K562 (cell line): ENCODE measurements around the gene PTTG1IP. TPM values are rescaled to one million over a fixed set of nuclear protein-coding genes. Genes with fewer than 3 reads are reported as not detected.

ENCODE experiments used
- ATAC-seq: fragments of 200-7000 bp; cut with Tn5 transposase; 3 replicates; pipeline ENCODE4 v1.9.1; 2020; ENCODE audit warnings: moderate library complexity
- BruUV-seq: library from RNA; stranded (reverse); fragments of 400-500 nt; replicated peaks from 2 replicates; lab custom pipeline; 2021; lab: Mats Ljungman, UMichigan
- CTCF ChIA-PET: fragments of 300-600 bp; formaldehyde crosslinking; extraction: SDS; loops from one replicate; lab custom pipeline; 2021; ENCODE audit warnings: low intra/inter-chr PET ratio; lab: Yijun Ruan, JAX
- POLR2A ChIA-PET: fragments of 300-600, 350-650 bp; sonication (Branson Sonifier 250); formaldehyde crosslinking; extraction: SDS; loops from one replicate; lab custom pipeline; 2021; ENCODE audit warnings: antibody characterized with exemption, inconsistent platforms; lab: Yijun Ruan, JAX
- DNase-seq, 4 experiments: peaks; one replicate each; pipeline versions ENCODE4 v3.0.0 to v3.0.0-alpha.2; 2011 to 2018; ENCODE audit warnings: low spot score in 3 of 4, mixed read lengths in 3 of 4; ENCODE audit errors: extremely low read depth in 1 of 4
- FAIRE-seq: peaks from 2 replicates; lab custom pipeline; 2011; peaks lifted over from hg19 to GRCh38; lab: Jason Lieb, UNC
- H2AFZ ChIP-seq: 2 replicates; pipeline ENCODE4 v1.6.0; 2011; ENCODE audit warnings: low read depth, low read length, control low read depth, inconsistent platforms
- H3K27ac ChIP-seq: fragments of 200-600 bp; 3 replicates; pipeline ENCODE4 v1.8.0; 2011; ENCODE audit warnings: low read depth, mild to moderate bottlenecking, control low read depth, inconsistent platforms, low read length, moderate library complexity, mixed read lengths; ENCODE audit errors: extremely low read depth
- H3K27me3 ChIP-seq, 2 experiments: fragments of 300-600 bp in 1 of 2; 2 replicates in 1 of 2; 3 replicates in 1 of 2; pipeline versions ENCODE4 v1.6.0 to v1.8.0; 2011; ENCODE audit warnings: inconsistent platforms in 2 of 2, low read length in 2 of 2, mild to moderate bottlenecking in 1 of 2, mixed read lengths in 1 of 2, moderate library complexity in 1 of 2; ENCODE audit not compliant: control insufficient read depth in 2 of 2, insufficient read depth in 2 of 2
- H3K36me3 ChIP-seq: fragments of 300-600 bp; 3 replicates; pipeline ENCODE4 v1.8.0; 2011; ENCODE audit warnings: mild to moderate bottlenecking, low read length, inconsistent platforms; ENCODE audit not compliant: control insufficient read depth, insufficient read depth
- H3K4me1 ChIP-seq, 2 experiments: fragments of 200-600 bp in 1 of 2; replicated peaks in 1 of 2; 2 replicates in 1 of 2; 3 replicates in 1 of 2; pipeline versions ENCODE4 v1.5.1 to v1.8.0; 2011; ENCODE audit warnings: inconsistent platforms in 2 of 2, low read length in 2 of 2, mild to moderate bottlenecking in 1 of 2, mixed read lengths in 1 of 2, moderate library complexity in 1 of 2; ENCODE audit not compliant: control insufficient read depth in 2 of 2, insufficient read depth in 2 of 2
- H3K4me2 ChIP-seq: 2 replicates; pipeline ENCODE4 v1.6.1; 2011; ENCODE audit warnings: low read length, control low read depth, inconsistent platforms, mixed read lengths; ENCODE audit not compliant: insufficient read depth
- H3K4me3 ChIP-seq: fragments of 200-600 bp; sonication (generic), shearing (Covaris generic); 2 replicates; pipeline ENCODE4 v1.5.1; 2016; ENCODE audit warnings: control low read depth, inconsistent platforms
- H3K79me2 ChIP-seq: fragments of 200-600 bp; 3 replicates; pipeline ENCODE4 v1.8.0; 2011; ENCODE audit warnings: low read length, inconsistent platforms; ENCODE audit not compliant: control insufficient read depth, insufficient read depth
- H3K9ac ChIP-seq, 2 experiments: 2 replicates each; pipeline versions ENCODE4 v1.6.0 to v1.6.1; 2011; ENCODE audit warnings: low read depth in 2 of 2, low read length in 2 of 2, control low read depth in 1 of 2, inconsistent platforms in 1 of 2, mild to moderate bottlenecking in 1 of 2, mixed read lengths in 1 of 2; ENCODE audit not compliant: insufficient read depth in 1 of 2
- H3K9me1 ChIP-seq: one replicate; pipeline ENCODE4 v1.6.0; 2011; ENCODE audit warnings: inconsistent platforms, mild to moderate bottlenecking, low read length, moderate library complexity; ENCODE audit not compliant: control insufficient read depth, insufficient read depth
- H3K9me3 ChIP-seq: replicated peaks from 2 replicates; pipeline ENCODE4 v1.5.1; 2011; ENCODE audit warnings: low read depth, low read length, inconsistent platforms; ENCODE audit not compliant: control insufficient read depth, insufficient read depth
- H4K20me1 ChIP-seq: replicated peaks from 2 replicates; pipeline ENCODE4 v1.6.1; 2011; ENCODE audit warnings: low read length, inconsistent platforms, mixed read lengths; ENCODE audit not compliant: control insufficient read depth, insufficient read depth
- KLF10 ChIP-seq: fragments of 250-450 bp; sonication (Bioruptor Pico); IDR thresholded peaks from 2 replicates; pipeline ENCODE4 v1.6.1; 2021; ENCODE audit warnings: matching md5 sums
- LEF1 ChIP-seq: fragments of 450-650 bp; IDR thresholded peaks from 2 replicates; pipeline ENCODE4 v1.6.1; 2016; ENCODE audit warnings: mild to moderate bottlenecking
- PCBP1 ChIP-seq: fragments of 200-400 bp; formaldehyde crosslinking; IDR thresholded peaks from 2 replicates; pipeline ENCODE4 v1.6.1; 2018; ENCODE audit warnings: mild to moderate bottlenecking, low read depth, low read length; ENCODE audit not compliant: poor library complexity, severe bottlenecking
- POLR2G ChIP-seq: fragments of 200-400 bp; formaldehyde crosslinking; IDR thresholded peaks from 2 replicates; pipeline ENCODE4 v1.6.1; 2017; ENCODE audit warnings: low read depth, mild to moderate bottlenecking, antibody characterized with exemption, low read length, moderate library complexity
- RBM22 ChIP-seq: fragments of 200-400 bp; formaldehyde crosslinking; IDR thresholded peaks from 2 replicates; pipeline ENCODE4 v1.6.1; 2018; ENCODE audit warnings: low read length, low read depth; ENCODE audit not compliant: poor library complexity, severe bottlenecking
- ZNF140 ChIP-seq: fragments of 250-450 bp; sonication (Bioruptor Pico); IDR thresholded peaks from 2 replicates; pipeline ENCODE4 v1.8.0; 2021; ENCODE audit warnings: moderate library complexity, mild to moderate bottlenecking, inconsistent platforms
- WGBS: fragments of 100-300 bp; shearing (Covaris generic); methylation state at CpG from one replicate; pipeline ENCODE4 v1.1.6; 2016; ENCODE audit warnings: low coverage, mixed read lengths; ENCODE audit not compliant: insufficient coverage; ENCODE audit errors: missing lambda C conversion rate; 5-methylcytosine and 5-hydroxymethylcytosine counted together
- in situ Hi-C: fragments of 300-500 bp; cut with MboI; formaldehyde crosslinking; loops from 4 replicates; pipeline ENCODE4 v1.15.0; 2018; ENCODE audit warnings: inconsistent platforms, mixed read lengths
- intact Hi-C: fragments of 100-400 bp; cut with micrococcal nuclease; formaldehyde crosslinking; loops from 2 replicates; pipeline ENCODE4 v1.14.2; 2022
- polyA plus RNA-seq, 8 experiments: library from polyadenylated mRNA; depleted of rRNA in 4 of 8; stranded (reverse) in 5 of 8; unstranded in 3 of 8; fragments of >200 nt; fragmentation: Nextera tagmentation in 2 of 8; fragmentation: Illumina TruSeq in 1 of 8; extraction: Ambion mirVana in 2 of 8; extraction: Trizol in 1 of 8; gene quantifications; 2 replicates each; pipeline versions ENCODE4 v1.2.1 to v1.2.3, GENCODE V29; 2011 to 2014; ENCODE audit warnings: inconsistent platforms in 1 of 8, missing spikeins in 1 of 8
- total RNA-seq, 7 experiments: library from RNA; depleted of rRNA in 6 of 7; stranded (reverse); fragments of >200 nt in 6 of 7; fragmentation: Illumina TruSeq in 2 of 7; extraction: Trizol in 2 of 7; gene quantifications; 2 replicates each; pipeline versions ENCODE4 v1.2.1 to v1.2.3, GENCODE V29; 2011 to 2021; ENCODE audit warnings: low replicate concordance in 1 of 7

Gene PTTG1IP
- total and polyA plus RNA-seq, 9 of the 15 experiments (the other 6 are each of a cell fraction or from before 2014, with no cell fraction given), result 5.0 to 99.3 (median 82.4) TPM

DNA sequence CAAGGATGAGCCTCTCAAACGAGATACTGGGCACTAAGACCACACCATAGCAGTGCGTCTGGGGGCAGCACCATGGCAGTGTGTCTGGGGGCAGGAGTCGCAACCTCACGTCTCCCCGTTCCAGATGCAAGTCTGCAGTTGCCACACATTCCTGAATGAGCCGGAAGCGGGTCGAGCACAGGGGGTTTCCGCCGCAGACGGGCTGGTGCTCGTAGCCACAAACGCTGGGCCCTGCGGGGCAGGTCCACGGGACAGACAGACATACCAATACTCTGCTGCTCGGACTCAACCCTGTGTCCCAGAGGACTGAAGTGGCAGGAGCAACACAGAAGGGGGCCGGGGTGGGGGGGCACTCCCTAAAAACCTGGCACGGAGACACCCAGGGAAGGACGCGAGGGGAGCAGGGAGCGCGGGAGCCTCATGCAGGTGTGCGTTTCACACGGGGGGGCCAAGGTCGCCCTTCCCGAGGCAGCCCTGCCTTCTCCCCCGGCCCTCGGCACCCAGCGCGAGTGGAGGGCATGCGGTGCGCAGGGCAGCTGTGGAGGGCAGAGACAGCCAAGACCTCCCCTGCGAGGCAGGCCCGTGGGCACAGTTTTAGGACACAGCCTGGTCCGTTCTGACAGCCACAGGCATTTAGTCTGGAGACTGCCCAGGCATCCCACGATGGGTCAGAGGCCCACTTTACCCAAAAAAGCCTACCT is 24.5 kb downstream of the PTTG1IP start:
- no peak for DNase-seq
- in situ Hi-C loops, result no loop called here

More for the DNA sequence above, 24.5 kb downstream of the PTTG1IP start:
- no peak overlapping the region for H3K4me3 ChIP-seq
- H3K79me2 ChIP-seq, result peaks cover 14% of the 10 kb centered on the region
- WGBS, result 96% methylated on average over 36 of the region's 36 CpGs
- peak; percentile 27 for TF ChIP-seq PCBP1
- peak; percentile 74 for TF ChIP-seq RBM22
- TF ChIP-seq KLF10 (CRISPR knock-in tag), result no peak
- TF ChIP-seq POLR2G, result peak; percentile 67
- TF ChIP-seq LEF1, result no peak
- no peak for TF ChIP-seq ZNF140 (CRISPR knock-in tag)
- FAIRE-seq (no peak), ATAC-seq (no peak)
- no peaks in the 10 kb centered on the region for H4K20me1 ChIP-seq
- intact Hi-C loops, result loop anchor here (5.0 kb wide), 1 partner anchor 47 kb away; the partner anchor contains the start of gene UBE2G2
- H3K9ac ChIP-seq, result no peak overlapping the region; a peak in 1 of 4 replicates
- H3K27me3 ChIP-seq, result no peaks in the 10 kb centered on the region
- ChIA-PET CTCF (no interaction called here), POLR2A (interaction anchor here (1.0 kb wide), 1 partner anchor 13 kb away, joined by 3 read pairs; no protein-coding TSS in a partner anchor)
- peaks cover 47% of the 10 kb centered on the region for H3K36me3 ChIP-seq
- H3K4me1 ChIP-seq, result peaks cover 28 to 57% of the 10 kb centered on the region in 2 experiments
- no peaks in the 10 kb centered on the region for H3K9me3 ChIP-seq
- no TSS peak for BruUV-seq
- H3K4me2 ChIP-seq, result no peak overlapping the region
- peaks cover 6% of the 10 kb centered on the region for H3K9me1 ChIP-seq
- H2AFZ ChIP-seq, result no peak overlapping the region
- H3K27ac ChIP-seq, result no peak overlapping the region
